AG09319 (cell line): ENCODE results near the gene FHIT.

ENCODE experiments used
- DNase-seq: peaks from one replicate; pipeline ENCODE4 v3.0.0-alpha.2; 2010; ENCODE audit warnings: low read depth; ENCODE audit errors: extremely low read depth
- CTCF ChIP-seq: IDR thresholded peaks from 2 replicates; pipeline ENCODE4 v1.5.1; 2011; ENCODE audit warnings: low read depth, mild to moderate bottlenecking, inconsistent platforms, low read length, moderate library complexity

The FHIT gene

GRCh38 chr3:59894425-59895121, 1356.7 kb downstream of the FHIT start:
- no peak for DNase-seq
- no peak for TF ChIP-seq CTCF

- no peak for DNase-seq
- TF ChIP-seq CTCF, result no peak
These were observed 1360.6 kb downstream of the FHIT start for GRCh38 chr3:59890639-59891038.

GRCh38 chr3:59886790-59887189, 1364.5 kb downstream of the FHIT start:
- DNase-seq, result no peak
- no peak for TF ChIP-seq CTCF

GRCh38 chr3:59885899-59886400, 1365.3 kb downstream of the FHIT start:
- no peak for TF ChIP-seq CTCF

GRCh38 chr3:59885101-59885500, 1366.2 kb downstream of the FHIT start:
- TF ChIP-seq CTCF, result no peak
- no peak for DNase-seq

More at GRCh38 chr3:59885899-59886400, 1365.3 kb downstream of the FHIT start:
- DNase-seq, result no peak

GRCh38 chr3:59884409-59884808, 1366.8 kb downstream of the FHIT start:
- no peak for TF ChIP-seq CTCF
- DNase-seq, result no peak

- no peak for DNase-seq
- no peak for TF ChIP-seq CTCF
These were observed 1368.5 kb downstream of the FHIT start for GRCh38 chr3:59882746-59883145.
